HEK293 (cell line): ENCODE measurements around the gene SH3BP2.

Experiments used
- ZBTB11 ChIP-seq: fragments of 450-650 bp; formaldehyde crosslinking; conservative IDR thresholded peaks from 2 replicates; pipeline ENCODE4 v1.5.1; 2016; ENCODE audit warnings: low read depth, missing biosample characterization, missing genetic modification characterization
- ZNF518A ChIP-seq: fragments of 450-650 bp; formaldehyde crosslinking; conservative IDR thresholded peaks from 2 replicates; pipeline ENCODE4 v1.5.1; 2016; ENCODE audit warnings: low read depth, missing biosample characterization, missing genetic modification characterization

- TF ChIP-seq ZBTB11 (tag by site-specific recombination) (no peak), ZNF518A (tag by site-specific recombination) (no peak)
Observed at GRCh38 chr4:2827071-2827873, 34.4 kb downstream of the SH3BP2 start.
